SU-DHL-6 (cell line): ENCODE data around the gene CXCL10.

Source experiments
- EZH2phosphoT487 ChIP-seq: fragments of 200-600 bp; sonication (generic), shearing (Covaris generic); conservative IDR thresholded peaks from 2 replicates; pipeline ENCODE4 v1.6.1; 2018; ENCODE audit warnings: mild to moderate bottlenecking, antibody characterized with exemption, low read length, moderate library complexity, mixed read lengths
- TF ChIP-seq, protein P1 (sequence below): fragments of 200-600 bp; sonication (generic); IDR thresholded peaks from one replicate; pipeline ENCODE4 v1.5.1; 2017; ENCODE audit warnings: antibody characterized with exemption, mild to moderate bottlenecking, low read length, moderate library complexity; ENCODE audit not compliant: insufficient read depth, poor library complexity, severe bottlenecking

DNA sequence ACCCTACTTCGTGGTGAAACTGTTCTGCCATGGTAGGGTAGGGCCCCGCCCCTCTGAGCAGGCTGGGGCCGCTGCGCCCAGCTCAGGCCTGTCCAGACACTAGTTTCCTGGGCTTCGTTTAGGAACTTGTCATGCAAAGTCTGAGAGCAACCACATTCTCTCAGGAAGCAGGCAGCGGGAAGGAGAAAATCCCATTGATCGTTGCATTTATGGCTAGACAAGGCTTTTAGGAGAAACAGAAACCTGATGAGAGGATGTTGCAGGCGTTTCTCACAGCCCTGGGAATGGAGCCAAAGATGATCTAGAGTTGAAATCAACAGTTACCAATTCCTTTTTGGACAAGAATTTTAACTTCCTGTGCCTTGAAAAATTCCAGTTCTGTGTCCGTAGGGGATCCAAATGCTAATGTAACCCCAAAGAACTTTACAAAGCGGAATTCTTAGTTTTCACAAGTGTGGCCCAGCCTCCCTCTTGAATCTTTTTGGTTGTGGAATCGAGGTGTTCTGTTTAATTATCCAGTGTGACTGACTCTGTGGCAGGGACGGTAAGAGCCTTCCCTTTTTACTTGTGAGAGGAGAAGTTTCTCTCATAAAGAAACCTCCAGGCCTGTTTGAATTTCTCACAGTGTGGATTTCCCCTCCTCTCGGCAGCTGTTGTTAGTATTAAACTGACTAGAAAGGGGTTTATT is 11.5 kb downstream of the CXCL10 start:
- TF ChIP-seq, protein P1, sequence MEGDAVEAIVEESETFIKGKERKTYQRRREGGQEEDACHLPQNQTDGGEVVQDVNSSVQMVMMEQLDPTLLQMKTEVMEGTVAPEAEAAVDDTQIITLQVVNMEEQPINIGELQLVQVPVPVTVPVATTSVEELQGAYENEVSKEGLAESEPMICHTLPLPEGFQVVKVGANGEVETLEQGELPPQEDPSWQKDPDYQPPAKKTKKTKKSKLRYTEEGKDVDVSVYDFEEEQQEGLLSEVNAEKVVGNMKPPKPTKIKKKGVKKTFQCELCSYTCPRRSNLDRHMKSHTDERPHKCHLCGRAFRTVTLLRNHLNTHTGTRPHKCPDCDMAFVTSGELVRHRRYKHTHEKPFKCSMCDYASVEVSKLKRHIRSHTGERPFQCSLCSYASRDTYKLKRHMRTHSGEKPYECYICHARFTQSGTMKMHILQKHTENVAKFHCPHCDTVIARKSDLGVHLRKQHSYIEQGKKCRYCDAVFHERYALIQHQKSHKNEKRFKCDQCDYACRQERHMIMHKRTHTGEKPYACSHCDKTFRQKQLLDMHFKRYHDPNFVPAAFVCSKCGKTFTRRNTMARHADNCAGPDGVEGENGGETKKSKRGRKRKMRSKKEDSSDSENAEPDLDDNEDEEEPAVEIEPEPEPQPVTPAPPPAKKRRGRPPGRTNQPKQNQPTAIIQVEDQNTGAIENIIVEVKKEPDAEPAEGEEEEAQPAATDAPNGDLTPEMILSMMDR = no peak
- no peak for TF ChIP-seq EZH2phosphoT487
